K562 (cell line): ENCODE results near the gene TKTL1. TPM values are rescaled to one million over a fixed set of nuclear protein-coding genes. Genes with fewer than 3 reads are reported as not detected.
A peak's percentile ranks its signal among the peaks of the same experiment; 100 is the strongest.

Source experiments
- CCNT2 ChIP-seq: IDR thresholded peaks from 2 replicates; pipeline ENCODE4 v1.6.1; 2011; ENCODE audit warnings: borderline replicate concordance, low read depth, mild to moderate bottlenecking, moderate library complexity, mixed read lengths, low read length; ENCODE audit not compliant: insufficient read length; ENCODE audit errors: extremely low read depth
- CREM ChIP-seq: IDR thresholded peaks from 2 replicates; pipeline ENCODE4 v1.6.1; 2014; ENCODE audit warnings: antibody characterized with exemption, low read depth
- CTBP1 ChIP-seq: fragments of 450-650 bp; IDR thresholded peaks from 2 replicates; pipeline ENCODE4 v1.6.1; 2016; ENCODE audit warnings: borderline replicate concordance
- CXXC5 ChIP-seq: fragments of 250-450 bp; sonication (Bioruptor Pico); IDR thresholded peaks from 2 replicates; pipeline ENCODE4 v1.8.0; 2022; ENCODE audit warnings: inconsistent platforms, mild to moderate bottlenecking, moderate library complexity
- ERF ChIP-seq: fragments of 450-650 bp; formaldehyde crosslinking; IDR thresholded peaks from 2 replicates; pipeline ENCODE4 v1.4.0; 2020; ENCODE audit warnings: mild to moderate bottlenecking, mixed read lengths
- JUND ChIP-seq, 2 experiments: IDR thresholded peaks; 2 replicates in 1 of 2; 3 replicates in 1 of 2; pipeline ENCODE4 v1.6.1; 2011; ENCODE audit warnings: borderline replicate concordance in 2 of 2, low read depth in 2 of 2, low read length in 2 of 2, improper control_type of control experiment in 1 of 2, missing biosample characterization in 1 of 2, missing genetic modification characterization in 1 of 2, missing genetic modification reagents in 1 of 2
- KAT7 ChIP-seq: sonication (generic); formaldehyde crosslinking; IDR thresholded peaks from 2 replicates; pipeline ENCODE4 v1.8.0; 2022; ENCODE audit warnings: missing genetic modification reagents, mild to moderate bottlenecking, borderline replicate concordance
- L3MBTL2 ChIP-seq: fragments of 450-650 bp; IDR thresholded peaks from 2 replicates; pipeline ENCODE4 v1.6.1; 2016; ENCODE audit warnings: mild to moderate bottlenecking, moderate library complexity
- POLR2G ChIP-seq: fragments of 200-400 bp; formaldehyde crosslinking; IDR thresholded peaks from 2 replicates; pipeline ENCODE4 v1.6.1; 2017; ENCODE audit warnings: low read depth, mild to moderate bottlenecking, antibody characterized with exemption, low read length, moderate library complexity
- RBFOX2 ChIP-seq: fragments of 200-400 bp; formaldehyde crosslinking; IDR thresholded peaks from 2 replicates; pipeline ENCODE4 v1.6.1; 2017; ENCODE audit warnings: low read depth, mild to moderate bottlenecking, low read length, moderate library complexity
- RNF2 ChIP-seq: sonication (generic); IDR thresholded peaks from 2 replicates; pipeline ENCODE4 v1.6.1; 2016
- SREBF1 ChIP-seq: fragments of 150-350 bp; IDR thresholded peaks from 2 replicates; pipeline ENCODE4 v1.6.1; 2014; ENCODE audit warnings: antibody characterized with exemption, low read depth, low read length, borderline replicate concordance
- SUPT5H ChIP-seq: fragments of 450-650 bp; IDR thresholded peaks from 2 replicates; pipeline ENCODE4 v1.6.1; 2016
- TBP ChIP-seq: optimal IDR thresholded peaks from 2 replicates; pipeline ENCODE3; 2011; ENCODE audit warnings: low read depth, low read length, improper control_type of control experiment
- TCF3 ChIP-seq: sonication (generic); formaldehyde crosslinking; IDR thresholded peaks from 2 replicates; pipeline ENCODE4 v1.4.0; 2020; ENCODE audit warnings: mild to moderate bottlenecking, missing genetic modification reagents
- WHSC1 ChIP-seq: IDR thresholded peaks from one replicate; pipeline ENCODE4 v1.6.1; 2012; ENCODE audit warnings: low read length, control low read depth, inconsistent platforms
- YY1 ChIP-seq, 3 experiments: IDR thresholded peaks; 2 replicates each; pipeline ENCODE4 v1.6.1; 2011; ENCODE audit warnings: low read length in 2 of 3, mild to moderate bottlenecking in 2 of 3, moderate library complexity in 2 of 3, borderline replicate concordance in 1 of 3, control low read depth in 1 of 3, low read depth in 1 of 3; ENCODE audit not compliant: insufficient read depth in 3 of 3, insufficient replicate concordance in 2 of 3, control insufficient read depth in 1 of 3, insufficient read length in 1 of 3; ENCODE audit errors: extremely low read depth in 1 of 3
- ZNF639 ChIP-seq, 2 experiments: fragments of 200-800 bp in 1 of 2; sonication (Bioruptor generic) in 1 of 2; sonication (generic) in 1 of 2; formaldehyde crosslinking in 1 of 2; IDR thresholded peaks in 1 of 2; conservative IDR thresholded peaks in 1 of 2; 2 replicates each; pipeline versions ENCODE4 v1.5.0 to v1.6.1; 2016 to 2020; ENCODE audit warnings: missing compliant biosample characterization in 1 of 2, missing genetic modification characterization in 1 of 2, missing genetic modification reagents in 1 of 2
- polyA plus RNA-seq, 8 experiments: library from polyadenylated mRNA; depleted of rRNA in 4 of 8; stranded (reverse) in 5 of 8; unstranded in 3 of 8; fragments of >200 nt; fragmentation: Nextera tagmentation in 2 of 8; fragmentation: Illumina TruSeq in 1 of 8; extraction: Ambion mirVana in 2 of 8; extraction: Trizol in 1 of 8; gene quantifications; 2 replicates each; pipeline versions ENCODE4 v1.2.1 to v1.2.3, GENCODE V29; 2011 to 2014; ENCODE audit warnings: inconsistent platforms in 1 of 8, missing spikeins in 1 of 8
- total RNA-seq, 7 experiments: library from RNA; depleted of rRNA in 6 of 7; stranded (reverse); fragments of >200 nt in 6 of 7; fragmentation: Illumina TruSeq in 2 of 7; extraction: Trizol in 2 of 7; gene quantifications; 2 replicates each; pipeline versions ENCODE4 v1.2.1 to v1.2.3, GENCODE V29; 2011 to 2021; ENCODE audit warnings: low replicate concordance in 1 of 7
- TF ChIP-seq, protein P1 (sequence below), 2 experiments: fragments of 150-350 bp in 1 of 2; IDR thresholded peaks; 2 replicates each; pipeline ENCODE4 v1.6.1; 2012 to 2016; ENCODE audit warnings: low read depth in 2 of 2, low read length in 2 of 2, mild to moderate bottlenecking in 1 of 2, moderate library complexity in 1 of 2
- TF ChIP-seq, protein P2 (sequence below): fragments of 450-650 bp; formaldehyde crosslinking; IDR thresholded peaks from 2 replicates; pipeline ENCODE4 v1.4.0; 2020; ENCODE audit warnings: mild to moderate bottlenecking, moderate library complexity

TKTL1 gene
- total and polyA plus RNA-seq, 9 of the 15 experiments (the other 6 are each of a cell fraction or from before 2014, with no cell fraction given) = 0.18 to 0.71 (median 0.38) TPM

- TF ChIP-seq, protein P1, sequence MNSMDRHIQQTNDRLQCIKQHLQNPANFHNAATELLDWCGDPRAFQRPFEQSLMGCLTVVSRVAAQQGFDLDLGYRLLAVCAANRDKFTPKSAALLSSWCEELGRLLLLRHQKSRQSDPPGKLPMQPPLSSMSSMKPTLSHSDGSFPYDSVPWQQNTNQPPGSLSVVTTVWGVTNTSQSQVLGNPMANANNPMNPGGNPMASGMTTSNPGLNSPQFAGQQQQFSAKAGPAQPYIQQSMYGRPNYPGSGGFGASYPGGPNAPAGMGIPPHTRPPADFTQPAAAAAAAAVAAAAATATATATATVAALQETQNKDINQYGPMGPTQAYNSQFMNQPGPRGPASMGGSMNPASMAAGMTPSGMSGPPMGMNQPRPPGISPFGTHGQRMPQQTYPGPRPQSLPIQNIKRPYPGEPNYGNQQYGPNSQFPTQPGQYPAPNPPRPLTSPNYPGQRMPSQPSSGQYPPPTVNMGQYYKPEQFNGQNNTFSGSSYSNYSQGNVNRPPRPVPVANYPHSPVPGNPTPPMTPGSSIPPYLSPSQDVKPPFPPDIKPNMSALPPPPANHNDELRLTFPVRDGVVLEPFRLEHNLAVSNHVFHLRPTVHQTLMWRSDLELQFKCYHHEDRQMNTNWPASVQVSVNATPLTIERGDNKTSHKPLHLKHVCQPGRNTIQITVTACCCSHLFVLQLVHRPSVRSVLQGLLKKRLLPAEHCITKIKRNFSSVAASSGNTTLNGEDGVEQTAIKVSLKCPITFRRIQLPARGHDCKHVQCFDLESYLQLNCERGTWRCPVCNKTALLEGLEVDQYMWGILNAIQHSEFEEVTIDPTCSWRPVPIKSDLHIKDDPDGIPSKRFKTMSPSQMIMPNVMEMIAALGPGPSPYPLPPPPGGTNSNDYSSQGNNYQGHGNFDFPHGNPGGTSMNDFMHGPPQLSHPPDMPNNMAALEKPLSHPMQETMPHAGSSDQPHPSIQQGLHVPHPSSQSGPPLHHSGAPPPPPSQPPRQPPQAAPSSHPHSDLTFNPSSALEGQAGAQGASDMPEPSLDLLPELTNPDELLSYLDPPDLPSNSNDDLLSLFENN (IDR thresholded peaks at IDR 0.05; ENCODE audit: low read depth in 2 of 2, low read length in 2 of 2) = no peak
- TF ChIP-seq, protein P2, sequence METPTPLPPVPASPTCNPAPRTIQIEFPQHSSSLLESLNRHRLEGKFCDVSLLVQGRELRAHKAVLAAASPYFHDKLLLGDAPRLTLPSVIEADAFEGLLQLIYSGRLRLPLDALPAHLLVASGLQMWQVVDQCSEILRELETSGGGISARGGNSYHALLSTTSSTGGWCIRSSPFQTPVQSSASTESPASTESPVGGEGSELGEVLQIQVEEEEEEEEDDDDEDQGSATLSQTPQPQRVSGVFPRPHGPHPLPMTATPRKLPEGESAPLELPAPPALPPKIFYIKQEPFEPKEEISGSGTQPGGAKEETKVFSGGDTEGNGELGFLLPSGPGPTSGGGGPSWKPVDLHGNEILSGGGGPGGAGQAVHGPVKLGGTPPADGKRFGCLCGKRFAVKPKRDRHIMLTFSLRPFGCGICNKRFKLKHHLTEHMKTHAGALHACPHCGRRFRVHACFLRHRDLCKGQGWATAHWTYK (CRISPR knock-in tag) = peak; percentile 59; the same call in 1 of the 2 replicates
- TF ChIP-seq ERF (CRISPR knock-in tag) (0 out of 2 replicates have a peak, but pooled peaks have one; percentile 33), KAT7 (CRISPR knock-in tag) (0 out of 2 replicates have a peak, but pooled peaks have one; percentile 37), SREBF1 (peak; percentile 23; the same call in 1 of the 2 replicates), TBP (peak; percentile 47), RNF2 (peak; percentile 62; the same call in 1 of the 2 replicates), CREM (peak; percentile 78; the same call in 1 of the 2 replicates), TCF3 (CRISPR knock-in tag) (no peak), YY1 (IDR thresholded peaks at IDR 0.05; ENCODE audit: borderline replicate concordance in 1 of 3, control insufficient read depth in 1 of 3, extremely low read depth in 1 of 3, insufficient read depth in 3 of 3, insufficient read length in 1 of 3, insufficient replicate concordance in 2 of 3, low read depth in 1 of 3, low read length in 2 of 3) (peak in 1 of 3 experiments; percentile 12), CCNT2 (peak; percentile 85), ZNF639 (CRISPR knock-in tag; conservative IDR thresholded peaks at IDR 0.05 in 1 of 2, IDR thresholded peaks at IDR 0.05 in 1 of 2) (peak in 1 of 2 experiments; percentile 15; a peak in 2 of 4 replicates), RBFOX2 (peak; percentile 69), CXXC5 (CRISPR knock-in tag) (peak; percentile 73), SUPT5H (peak; percentile 70), JUND (IDR thresholded peaks at IDR 0.05; ENCODE audit: borderline replicate concordance, low read depth, low read length) (0 out of 2 replicates have a peak, but pooled peaks have one; percentile 6), JUND (tag; IDR thresholded peaks at IDR 0.05; ENCODE audit: borderline replicate concordance, low read depth, low read length) (no peak), WHSC1 (no peak), POLR2G (peak; percentile 79), L3MBTL2 (peak; percentile 92), CTBP1 (peak; percentile 56)
Measured at GRCh38 chrX:154378059-154378798, 82.6 kb downstream of the TKTL1 start (continued).
